ENCODE results near the gene ZNRF1.

DNA sequence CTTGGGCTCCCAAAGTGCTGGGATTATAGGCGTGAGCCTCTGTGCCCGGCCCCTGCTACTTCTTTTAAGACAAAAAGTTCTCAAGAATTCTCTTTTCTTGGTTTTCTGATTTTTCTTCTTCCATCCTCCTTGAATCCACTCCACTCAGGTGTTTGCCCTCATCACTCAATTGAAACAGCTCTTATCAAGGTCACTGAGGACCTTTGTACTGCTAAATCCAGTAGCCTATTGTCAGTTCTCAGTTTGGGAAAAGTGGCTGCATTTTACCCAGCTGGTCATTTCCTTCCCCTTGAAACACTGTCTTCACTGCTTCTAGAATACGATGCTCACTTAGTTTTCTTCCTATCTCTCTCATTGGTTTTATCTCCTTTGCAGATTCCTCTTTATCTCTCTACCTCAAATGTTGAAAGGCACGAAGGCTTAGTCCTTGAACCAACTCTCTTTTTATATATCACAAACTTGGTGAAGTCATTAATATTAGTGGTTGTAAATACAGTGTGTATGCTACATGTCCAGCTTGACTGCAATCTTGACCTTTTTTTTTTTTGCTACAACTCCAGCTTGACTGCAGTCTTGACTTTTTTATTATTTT lies 29.8 kb downstream of the ZNRF1 start:
- TF ChIP-seq, protein P1, sequence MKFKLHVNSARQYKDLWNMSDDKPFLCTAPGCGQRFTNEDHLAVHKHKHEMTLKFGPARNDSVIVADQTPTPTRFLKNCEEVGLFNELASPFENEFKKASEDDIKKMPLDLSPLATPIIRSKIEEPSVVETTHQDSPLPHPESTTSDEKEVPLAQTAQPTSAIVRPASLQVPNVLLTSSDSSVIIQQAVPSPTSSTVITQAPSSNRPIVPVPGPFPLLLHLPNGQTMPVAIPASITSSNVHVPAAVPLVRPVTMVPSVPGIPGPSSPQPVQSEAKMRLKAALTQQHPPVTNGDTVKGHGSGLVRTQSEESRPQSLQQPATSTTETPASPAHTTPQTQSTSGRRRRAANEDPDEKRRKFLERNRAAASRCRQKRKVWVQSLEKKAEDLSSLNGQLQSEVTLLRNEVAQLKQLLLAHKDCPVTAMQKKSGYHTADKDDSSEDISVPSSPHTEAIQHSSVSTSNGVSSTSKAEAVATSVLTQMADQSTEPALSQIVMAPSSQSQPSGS (IDR thresholded peaks at IDR 0.05; ENCODE audit: low read length): no peak
- no peak for TF ChIP-seq POLR2AphosphoS5 (IDR thresholded peaks at IDR 0.05; ENCODE audit: low read length)

Measured in GM12878 (cell line).